ENCODE data around the gene CAPN8.

CAPN8 gene

DNA sequence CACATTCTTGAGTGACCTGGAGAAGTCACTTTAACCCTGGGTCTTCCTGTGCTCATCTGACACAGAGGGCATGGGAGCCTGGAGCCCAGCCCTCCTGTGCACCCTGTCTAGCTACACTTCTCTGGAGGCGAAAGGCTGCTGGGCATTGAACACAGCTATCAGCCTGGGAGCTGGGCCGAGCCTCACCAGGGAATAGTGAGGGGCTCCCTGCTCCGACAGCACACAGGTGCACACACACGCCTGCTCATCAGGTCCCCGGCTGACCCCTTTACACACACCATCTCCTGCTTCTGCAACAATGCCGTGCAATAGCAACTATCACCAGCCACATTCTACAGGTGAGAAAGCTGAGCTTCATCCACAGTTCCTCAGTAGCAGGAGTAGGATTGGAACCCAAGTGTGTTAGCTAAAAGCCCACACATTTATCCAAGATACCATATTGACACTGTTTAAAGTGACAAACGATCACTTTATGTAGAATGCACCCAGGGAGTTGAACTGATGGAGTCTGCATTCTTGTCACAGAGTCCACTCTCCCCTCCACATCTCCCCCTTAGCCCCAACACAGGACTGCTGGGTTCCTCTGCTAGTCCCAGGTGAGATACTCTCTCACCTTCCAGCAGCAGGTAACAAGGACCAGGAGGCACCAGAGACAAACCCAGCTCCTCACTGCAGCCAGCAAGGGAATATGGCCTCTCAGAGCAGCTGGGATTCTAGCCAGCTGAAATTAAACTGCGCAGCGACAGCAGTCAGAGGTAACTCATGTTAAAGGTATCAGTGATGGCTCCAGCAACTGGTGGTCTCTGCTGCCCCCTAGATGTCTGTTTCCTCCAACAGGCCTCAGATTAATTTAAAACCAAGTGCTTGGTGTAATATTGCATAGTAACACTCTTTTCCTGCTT, 18.3 kb upstream of the CAPN8 start:
- DNase-seq (ENCODE audit: low read depth), result no peak
- TF ChIP-seq, protein P1, sequence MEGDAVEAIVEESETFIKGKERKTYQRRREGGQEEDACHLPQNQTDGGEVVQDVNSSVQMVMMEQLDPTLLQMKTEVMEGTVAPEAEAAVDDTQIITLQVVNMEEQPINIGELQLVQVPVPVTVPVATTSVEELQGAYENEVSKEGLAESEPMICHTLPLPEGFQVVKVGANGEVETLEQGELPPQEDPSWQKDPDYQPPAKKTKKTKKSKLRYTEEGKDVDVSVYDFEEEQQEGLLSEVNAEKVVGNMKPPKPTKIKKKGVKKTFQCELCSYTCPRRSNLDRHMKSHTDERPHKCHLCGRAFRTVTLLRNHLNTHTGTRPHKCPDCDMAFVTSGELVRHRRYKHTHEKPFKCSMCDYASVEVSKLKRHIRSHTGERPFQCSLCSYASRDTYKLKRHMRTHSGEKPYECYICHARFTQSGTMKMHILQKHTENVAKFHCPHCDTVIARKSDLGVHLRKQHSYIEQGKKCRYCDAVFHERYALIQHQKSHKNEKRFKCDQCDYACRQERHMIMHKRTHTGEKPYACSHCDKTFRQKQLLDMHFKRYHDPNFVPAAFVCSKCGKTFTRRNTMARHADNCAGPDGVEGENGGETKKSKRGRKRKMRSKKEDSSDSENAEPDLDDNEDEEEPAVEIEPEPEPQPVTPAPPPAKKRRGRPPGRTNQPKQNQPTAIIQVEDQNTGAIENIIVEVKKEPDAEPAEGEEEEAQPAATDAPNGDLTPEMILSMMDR (conservative IDR thresholded peaks at IDR 0.05; ENCODE audit: low read depth, low read length), result peak; percentile 75
- H3K4me3 ChIP-seq (ENCODE audit: low read length), result no peak overlapping the region

DNA sequence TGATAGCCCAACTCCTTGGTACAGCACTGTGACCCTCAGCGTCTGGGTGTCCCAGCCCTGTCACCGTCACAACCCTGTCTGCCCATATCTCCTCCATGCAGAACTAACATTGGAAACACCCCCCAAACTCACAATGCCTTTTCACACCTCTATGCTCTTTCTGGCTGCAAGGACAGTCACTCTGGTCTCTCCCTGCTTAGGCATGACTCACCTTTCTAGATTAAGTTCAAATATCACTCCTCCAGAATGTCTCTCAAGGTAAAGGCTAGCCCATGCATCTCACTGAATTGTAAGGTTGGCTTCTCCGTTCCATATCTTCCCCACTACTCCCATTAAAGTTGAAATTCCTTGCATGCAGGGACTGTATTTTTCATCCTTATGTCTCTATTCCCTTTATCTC, 17.0 kb upstream of the CAPN8 start:
- H3K4me3 ChIP-seq (ENCODE audit: low read length), result no peak overlapping the region
- no peak for DNase-seq (ENCODE audit: low read depth)
- TF ChIP-seq, protein P1 (conservative IDR thresholded peaks at IDR 0.05; ENCODE audit: low read depth, low read length), result no peak

DNA sequence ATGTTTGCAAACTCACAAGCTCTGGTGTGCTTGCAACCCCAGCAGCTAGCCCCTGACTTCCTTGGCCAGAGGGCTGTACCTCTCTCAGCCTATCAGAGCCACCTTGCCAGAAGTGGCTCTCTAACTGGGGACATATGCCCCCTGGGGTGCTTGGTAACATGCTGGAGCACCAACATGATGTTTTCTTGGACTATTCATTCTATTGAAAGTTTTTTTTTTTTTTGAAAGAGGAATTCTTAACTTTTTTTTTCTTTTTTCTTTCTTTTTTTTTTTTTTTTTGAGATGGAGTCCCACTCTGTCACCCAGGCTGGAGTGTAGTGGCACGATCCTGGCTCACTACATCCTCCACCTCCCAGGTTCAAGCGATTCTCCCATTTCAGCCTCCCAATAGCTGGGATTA, 14.7 kb upstream of the CAPN8 start:
- DNase-seq (ENCODE audit: low read depth), result no peak
- H3K4me3 ChIP-seq (ENCODE audit: low read length), result no peak overlapping the region
- TF ChIP-seq, protein P1 (conservative IDR thresholded peaks at IDR 0.05; ENCODE audit: low read depth, low read length), result no peak

DNA sequence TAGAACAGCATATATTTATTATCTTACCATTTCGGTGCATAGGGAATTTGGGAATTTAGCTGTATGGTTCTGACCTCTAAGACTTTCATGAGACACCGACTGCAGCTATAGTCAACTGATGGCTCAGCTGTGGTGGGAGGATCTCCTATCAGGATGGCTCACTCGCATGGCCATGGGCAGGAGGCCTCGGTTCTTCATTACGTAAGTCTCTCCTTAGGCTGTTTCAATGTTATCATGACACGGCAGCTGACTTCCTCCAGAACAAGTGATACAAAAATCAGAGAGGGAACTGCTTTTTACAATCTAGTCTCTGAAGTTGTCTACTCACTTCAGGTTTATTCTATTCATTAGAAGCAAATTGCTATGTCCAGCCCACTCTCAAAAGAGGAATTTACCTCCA, 13.3 kb upstream of the CAPN8 start:
- no peak overlapping the region for H3K4me3 ChIP-seq (ENCODE audit: low read length)
- DNase-seq (ENCODE audit: low read depth), result no peak
- TF ChIP-seq, protein P1 (conservative IDR thresholded peaks at IDR 0.05; ENCODE audit: low read depth, low read length), result no peak

DNA sequence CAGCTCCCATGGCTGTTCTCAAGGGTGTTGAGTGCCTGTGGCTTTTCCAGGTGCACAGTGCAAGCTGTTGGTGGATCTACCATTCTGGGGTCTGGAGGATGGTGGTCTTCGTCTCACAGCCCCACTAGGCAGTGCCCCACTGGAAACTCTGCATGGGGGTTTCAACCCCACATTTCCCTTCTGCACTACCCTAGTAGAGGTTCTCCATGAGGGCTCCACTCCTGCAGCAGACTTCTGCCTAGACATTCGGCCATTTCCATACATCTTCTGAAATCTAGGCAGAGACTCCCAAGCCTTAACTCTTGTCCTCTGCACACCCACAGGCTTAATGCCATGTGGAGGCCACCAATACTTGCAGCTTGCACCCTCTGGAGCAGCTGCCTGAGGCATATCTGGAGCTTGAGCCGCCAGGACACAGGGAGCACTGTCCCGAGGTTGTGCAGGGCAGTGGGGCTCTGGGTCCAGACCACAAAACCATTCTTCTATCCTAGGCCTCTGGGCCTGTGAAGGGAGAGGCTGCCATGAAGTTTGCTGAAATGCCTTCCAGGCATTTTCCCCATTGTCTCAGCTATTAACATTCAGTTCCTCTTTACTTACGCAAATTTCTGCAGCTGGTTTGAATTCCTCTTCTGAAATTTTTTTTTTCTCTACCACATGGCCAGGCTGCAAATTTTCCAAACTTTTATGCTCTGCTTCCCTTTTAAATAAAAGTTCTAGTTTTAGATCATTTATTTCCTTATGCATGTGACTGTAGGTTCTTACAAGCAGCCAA, 8.8 kb upstream of the CAPN8 start:
- DNase-seq (ENCODE audit: low read depth), result no peak
- H3K4me3 ChIP-seq (ENCODE audit: low read length), result no peak overlapping the region
- TF ChIP-seq, protein P1 (conservative IDR thresholded peaks at IDR 0.05; ENCODE audit: low read depth, low read length), result no peak

DNA sequence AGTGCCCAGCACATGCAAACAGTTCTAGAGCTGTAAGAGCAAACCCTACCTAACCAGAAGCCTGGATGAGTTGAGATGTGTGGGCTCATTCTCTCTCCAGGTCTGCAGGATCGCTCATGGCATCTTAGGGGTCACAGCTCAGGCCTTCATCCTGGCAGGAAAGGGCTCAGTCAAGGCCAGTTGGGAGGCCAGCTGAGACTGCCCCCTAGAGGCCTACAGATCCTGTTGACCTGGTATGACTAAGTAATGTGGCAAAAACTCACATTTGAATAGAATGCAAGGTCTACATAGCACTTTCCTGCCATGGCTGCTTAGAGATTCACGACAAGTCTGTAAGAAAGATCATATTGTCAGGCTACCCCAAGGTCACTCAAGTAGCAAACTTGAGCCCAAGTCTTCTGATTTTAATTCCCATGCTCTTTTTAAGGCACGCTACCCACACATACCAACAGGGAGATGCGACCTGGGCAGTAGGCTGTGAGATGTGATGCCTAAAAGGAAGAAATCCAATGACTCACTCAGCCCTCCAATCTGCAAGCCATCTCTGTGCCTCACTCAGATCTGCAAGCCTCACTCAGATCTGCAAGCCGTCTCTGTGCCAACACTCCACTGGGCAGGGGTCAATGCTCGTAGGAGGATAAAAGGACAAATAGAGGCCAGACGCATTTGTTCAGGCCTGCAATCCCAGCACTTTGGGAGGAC, 5.1 kb upstream of the CAPN8 start:
- DNase-seq (ENCODE audit: low read depth), result no peak
- TF ChIP-seq, protein P1 (conservative IDR thresholded peaks at IDR 0.05; ENCODE audit: low read depth, low read length), result peak; percentile 62
- no peak overlapping the region for H3K4me3 ChIP-seq (ENCODE audit: low read length)
